HepG2 (cell line): ENCODE results near the gene DEPDC1. TPM values are rescaled to one million over a fixed set of nuclear protein-coding genes. Genes with fewer than 3 reads are reported as not detected.

Experiments
- ARNT ChIP-seq: fragments of 450-650 bp; IDR thresholded peaks from 2 replicates; pipeline ENCODE4 v1.6.1; 2017
- EP300 ChIP-seq, 3 experiments: sonication (generic) in 1 of 3; formaldehyde crosslinking in 1 of 3; IDR thresholded peaks; 2 replicates each; pipeline versions ENCODE4 v1.5.1 to v1.6.1; 2011 to 2020; ENCODE audit warnings: low read depth in 2 of 3, low read length in 2 of 3, borderline replicate concordance in 1 of 3, improper control_type of control experiment in 1 of 3, mild to moderate bottlenecking in 1 of 3, missing genetic modification reagents in 1 of 3, moderate library complexity in 1 of 3
- GZF1 ChIP-seq: sonication (generic); formaldehyde crosslinking; IDR thresholded peaks from 2 replicates; pipeline ENCODE4 v1.5.1; 2020; ENCODE audit warnings: mild to moderate bottlenecking, missing genetic modification reagents
- MAFG ChIP-seq: sonication (generic); formaldehyde crosslinking; IDR thresholded peaks from 2 replicates; pipeline ENCODE4 v1.5.1; 2020; ENCODE audit warnings: mild to moderate bottlenecking, missing genetic modification reagents
- MIER3 ChIP-seq: IDR thresholded peaks from 2 replicates; pipeline ENCODE4 v1.6.1; 2016; ENCODE audit warnings: missing compliant biosample characterization, borderline replicate concordance
- NAIF1 ChIP-seq: sonication (generic); formaldehyde crosslinking; IDR thresholded peaks from 2 replicates; pipeline ENCODE4 v1.5.0; 2020; ENCODE audit warnings: mild to moderate bottlenecking, missing genetic modification reagents, borderline replicate concordance
- PHF20 ChIP-seq: sonication (generic); formaldehyde crosslinking; IDR thresholded peaks from 2 replicates; pipeline ENCODE4 v1.5.0; 2020; ENCODE audit warnings: mild to moderate bottlenecking, missing genetic modification reagents
- SOX5 ChIP-seq: IDR thresholded peaks from 2 replicates; pipeline ENCODE4 v1.6.1; 2016; ENCODE audit warnings: borderline replicate concordance
- SYNCRIP ChIP-seq: fragments of 200-400 bp; formaldehyde crosslinking; IDR thresholded peaks from 2 replicates; pipeline ENCODE4 v1.6.1; 2018; ENCODE audit warnings: mild to moderate bottlenecking, low read depth, low read length; ENCODE audit not compliant: insufficient read depth
- ZFAT ChIP-seq: sonication (generic); formaldehyde crosslinking; conservative IDR thresholded peaks from 2 replicates; pipeline ENCODE4 v1.8.1; 2023; ENCODE audit warnings: missing genetic modification reagents, inconsistent platforms
- ZFP82 ChIP-seq: sonication (generic); formaldehyde crosslinking; IDR thresholded peaks from 2 replicates; pipeline ENCODE4 v1.5.1; 2020; ENCODE audit warnings: mild to moderate bottlenecking, missing genetic modification reagents, borderline replicate concordance
- ZNF17 ChIP-seq: sonication (generic); formaldehyde crosslinking; IDR thresholded peaks from 2 replicates; pipeline ENCODE4 v1.5.0; 2020; ENCODE audit warnings: mild to moderate bottlenecking, missing genetic modification reagents
- ZNF574 ChIP-seq: sonication (generic); formaldehyde crosslinking; IDR thresholded peaks from 2 replicates; pipeline ENCODE4 v1.4.0; 2020; ENCODE audit warnings: missing genetic modification reagents
- ZNF780A ChIP-seq: sonication (generic); formaldehyde crosslinking; IDR thresholded peaks from 2 replicates; pipeline ENCODE4 v1.8.0; 2022; ENCODE audit warnings: mild to moderate bottlenecking, missing genetic modification reagents, moderate library complexity
- ZNF781 ChIP-seq: sonication (generic); formaldehyde crosslinking; IDR thresholded peaks from 2 replicates; pipeline ENCODE4 v1.5.1; 2020; ENCODE audit warnings: borderline replicate concordance, mild to moderate bottlenecking, missing genetic modification reagents; ENCODE audit errors: not compliant biosample characterization
- polyA plus RNA-seq, 8 experiments: library from polyadenylated mRNA; depleted of rRNA in 3 of 8; stranded (reverse) in 7 of 8; unstranded in 1 of 8; fragments of >200 nt; fragmentation: Illumina TruSeq in 4 of 8; extraction: Trizol in 4 of 8; gene quantifications; 2 replicates each; pipeline versions ENCODE4 v1.2.1 to v1.2.3, GENCODE V29; 2011 to 2016; ENCODE audit warnings: low read depth in 4 of 8, missing spikeins in 1 of 8, mixed read lengths in 1 of 8; ENCODE audit not compliant: insufficient read depth in 1 of 8
- total RNA-seq, 5 experiments: library from RNA; depleted of rRNA; stranded (reverse); fragments of >200 nt; fragmentation: Illumina TruSeq; extraction: Trizol; gene quantifications; 2 replicates each; pipeline ENCODE4 v1.2.3, GENCODE V29; 2016; ENCODE audit warnings: low read depth in 1 of 5
- TF ChIP-seq, protein P1 (sequence below): sonication (generic); formaldehyde crosslinking; conservative IDR thresholded peaks from 2 replicates; pipeline ENCODE4 v1.4.0; 2020; ENCODE audit warnings: missing genetic modification reagents
- TF ChIP-seq, protein P2 (sequence below): IDR thresholded peaks from 2 replicates; pipeline ENCODE4 v1.6.1; 2016; ENCODE audit warnings: low read depth, control low read depth
- TF ChIP-seq, protein P3 (sequence below): sonication (generic); IDR thresholded peaks from 2 replicates; pipeline ENCODE4 v1.6.1; 2016; ENCODE audit warnings: low read depth, borderline replicate concordance
- TF ChIP-seq, protein P4 (sequence below): sonication (generic); formaldehyde crosslinking; IDR thresholded peaks from 2 replicates; pipeline ENCODE4 v1.8.0; 2022; ENCODE audit warnings: mild to moderate bottlenecking, missing genetic modification reagents; ENCODE audit not compliant: insufficient replicate concordance

The DEPDC1 gene
- total and polyA plus RNA-seq, 2 of the 13 experiments (the other 11 are each of a cell fraction or from before 2014, with no cell fraction given): 7.0 to 20.2 TPM

GRCh38 chr1:68496680-68497357, at the start of gene DEPDC1 (continued):
- TF ChIP-seq NAIF1: no peak
- TF ChIP-seq ZNF781 (CRISPR knock-in tag): no peak
- TF ChIP-seq EP300 (IDR thresholded peaks at IDR 0.05; ENCODE audit: low read depth in 2 of 2, low read length in 2 of 2): no peak
- TF ChIP-seq EP300 (CRISPR knock-in tag; IDR thresholded peaks at IDR 0.05; ENCODE audit: borderline replicate concordance): no peak
- peak; percentile 48; the same call in 1 of the 2 replicates for TF ChIP-seq PHF20 (CRISPR knock-in tag)
- TF ChIP-seq, protein P1, sequence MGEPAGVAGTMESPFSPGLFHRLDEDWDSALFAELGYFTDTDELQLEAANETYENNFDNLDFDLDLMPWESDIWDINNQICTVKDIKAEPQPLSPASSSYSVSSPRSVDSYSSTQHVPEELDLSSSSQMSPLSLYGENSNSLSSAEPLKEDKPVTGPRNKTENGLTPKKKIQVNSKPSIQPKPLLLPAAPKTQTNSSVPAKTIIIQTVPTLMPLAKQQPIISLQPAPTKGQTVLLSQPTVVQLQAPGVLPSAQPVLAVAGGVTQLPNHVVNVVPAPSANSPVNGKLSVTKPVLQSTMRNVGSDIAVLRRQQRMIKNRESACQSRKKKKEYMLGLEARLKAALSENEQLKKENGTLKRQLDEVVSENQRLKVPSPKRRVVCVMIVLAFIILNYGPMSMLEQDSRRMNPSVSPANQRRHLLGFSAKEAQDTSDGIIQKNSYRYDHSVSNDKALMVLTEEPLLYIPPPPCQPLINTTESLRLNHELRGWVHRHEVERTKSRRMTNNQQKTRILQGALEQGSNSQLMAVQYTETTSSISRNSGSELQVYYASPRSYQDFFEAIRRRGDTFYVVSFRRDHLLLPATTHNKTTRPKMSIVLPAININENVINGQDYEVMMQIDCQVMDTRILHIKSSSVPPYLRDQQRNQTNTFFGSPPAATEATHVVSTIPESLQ (CRISPR knock-in tag): no peak
- TF ChIP-seq ZNF17 (CRISPR knock-in tag): no peak
- TF ChIP-seq MIER3 (CRISPR knock-in tag): no peak
- no peak for TF ChIP-seq ZFAT (CRISPR knock-in tag)
- TF ChIP-seq, protein P2, sequence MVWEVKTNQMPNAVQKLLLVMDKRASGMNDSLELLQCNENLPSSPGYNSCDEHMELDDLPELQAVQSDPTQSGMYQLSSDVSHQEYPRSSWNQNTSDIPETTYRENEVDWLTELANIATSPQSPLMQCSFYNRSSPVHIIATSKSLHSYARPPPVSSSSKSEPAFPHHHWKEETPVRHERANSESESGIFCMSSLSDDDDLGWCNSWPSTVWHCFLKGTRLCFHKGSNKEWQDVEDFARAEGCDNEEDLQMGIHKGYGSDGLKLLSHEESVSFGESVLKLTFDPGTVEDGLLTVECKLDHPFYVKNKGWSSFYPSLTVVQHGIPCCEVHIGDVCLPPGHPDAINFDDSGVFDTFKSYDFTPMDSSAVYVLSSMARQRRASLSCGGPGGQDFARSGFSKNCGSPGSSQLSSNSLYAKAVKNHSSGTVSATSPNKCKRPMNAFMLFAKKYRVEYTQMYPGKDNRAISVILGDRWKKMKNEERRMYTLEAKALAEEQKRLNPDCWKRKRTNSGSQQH: peak; percentile 98
- no peak; the same call in none of the 2 replicates for TF ChIP-seq ZNF780A
- TF ChIP-seq, protein P3, sequence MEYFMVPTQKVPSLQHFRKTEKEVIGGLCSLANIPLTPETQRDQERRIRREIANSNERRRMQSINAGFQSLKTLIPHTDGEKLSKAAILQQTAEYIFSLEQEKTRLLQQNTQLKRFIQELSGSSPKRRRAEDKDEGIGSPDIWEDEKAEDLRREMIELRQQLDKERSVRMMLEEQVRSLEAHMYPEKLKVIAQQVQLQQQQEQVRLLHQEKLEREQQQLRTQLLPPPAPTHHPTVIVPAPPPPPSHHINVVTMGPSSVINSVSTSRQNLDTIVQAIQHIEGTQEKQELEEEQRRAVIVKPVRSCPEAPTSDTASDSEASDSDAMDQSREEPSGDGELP: peak; percentile 32; the same call in 1 of the 2 replicates
- TF ChIP-seq GZF1 (CRISPR knock-in tag): no peak; the same call in none of the 2 replicates
- TF ChIP-seq ZFP82 (CRISPR knock-in tag): no peak
- TF ChIP-seq SYNCRIP: no peak
- peak; percentile 57 for TF ChIP-seq ZNF574 (CRISPR knock-in tag)
- TF ChIP-seq, protein P4, sequence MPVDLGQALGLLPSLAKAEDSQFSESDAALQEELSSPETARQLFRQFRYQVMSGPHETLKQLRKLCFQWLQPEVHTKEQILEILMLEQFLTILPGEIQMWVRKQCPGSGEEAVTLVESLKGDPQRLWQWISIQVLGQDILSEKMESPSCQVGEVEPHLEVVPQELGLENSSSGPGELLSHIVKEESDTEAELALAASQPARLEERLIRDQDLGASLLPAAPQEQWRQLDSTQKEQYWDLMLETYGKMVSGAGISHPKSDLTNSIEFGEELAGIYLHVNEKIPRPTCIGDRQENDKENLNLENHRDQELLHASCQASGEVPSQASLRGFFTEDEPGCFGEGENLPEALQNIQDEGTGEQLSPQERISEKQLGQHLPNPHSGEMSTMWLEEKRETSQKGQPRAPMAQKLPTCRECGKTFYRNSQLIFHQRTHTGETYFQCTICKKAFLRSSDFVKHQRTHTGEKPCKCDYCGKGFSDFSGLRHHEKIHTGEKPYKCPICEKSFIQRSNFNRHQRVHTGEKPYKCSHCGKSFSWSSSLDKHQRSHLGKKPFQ: no peak
- no peak for TF ChIP-seq SOX5 (CRISPR knock-in tag)
- TF ChIP-seq ARNT: no peak
- 0 out of 2 replicates have a peak, but pooled peaks have one; percentile 33 for TF ChIP-seq MAFG (CRISPR knock-in tag)
